ENCODE data around the gene SLC35A3. TPM values are rescaled to one million over a fixed set of nuclear protein-coding genes. Genes with fewer than 3 reads are reported as not detected.

SLC35A3 gene
- total and polyA plus RNA-seq, 9 of the 15 experiments (the other 6 are each of a cell fraction or from before 2014, with no cell fraction given) = 3.5 to 21.7 (median 13.2) TPM

GRCh38 chr1:100035214-100035613 lies 65.4 kb downstream of the SLC35A3 start (continued):
- TF ChIP-seq IRF9 (tag; IDR thresholded peaks at IDR 0.05) (no peak), SREBF2 (CRISPR knock-in tag; IDR thresholded peaks at IDR 0.05) (no peak), ZNF224 (CRISPR knock-in tag; IDR thresholded peaks at IDR 0.05) (no peak), RBM25 (IDR thresholded peaks at IDR 0.05; ENCODE audit: low read depth, low read length, severe bottlenecking) (no peak), THAP12 (CRISPR knock-in tag; IDR thresholded peaks at IDR 0.05) (no peak), ZBTB34 (CRISPR knock-in tag; IDR thresholded peaks at IDR 0.05) (no peak), ZBTB17 (CRISPR knock-in tag; IDR thresholded peaks at IDR 0.05) (no peak), RAD21 (CRISPR knock-in tag; conservative IDR thresholded peaks at IDR 0.05 in 1 of 2, IDR thresholded peaks at IDR 0.05 in 1 of 2) (no peak), CREBBP (IDR thresholded peaks at IDR 0.05; ENCODE audit: low read depth, low read length) (no peak), TAF15 (IDR thresholded peaks at IDR 0.05; ENCODE audit: low read depth, low read length) (no peak), KDM5B (IDR thresholded peaks at IDR 0.05; ENCODE audit: insufficient replicate concordance, low read depth, low read length) (no peak), ZNF212 (CRISPR knock-in tag; IDR thresholded peaks at IDR 0.05) (no peak), MECOM (CRISPR knock-in tag; IDR thresholded peaks at IDR 0.05) (no peak)
